Measurements from ENCODE around the gene FGR.

Gene FGR

GRCh38 chr1:27655151-27655937 is 20.4 kb upstream of the FGR start:
- no peak overlapping the region for H3K4me3 Mint-ChIP-seq
- no peak for TF ChIP-seq CTCF (IDR thresholded peaks at IDR 0.05)
- no peaks in the 10 kb centered on the region for H3K9me3 Mint-ChIP-seq
- DNase-seq, result peak; percentile 37
- no peaks in the 10 kb centered on the region for H3K36me3 Mint-ChIP-seq (ENCODE audit: low read depth)
- no peaks in the 10 kb centered on the region for H3K27me3 Mint-ChIP-seq (ENCODE audit: low read depth, poor library complexity)
- H3K4me1 Mint-ChIP-seq, result peaks cover 44% of the 10 kb centered on the region
- H3K27ac Mint-ChIP-seq, result peak overlapping the region; percentile 96

- H3K27ac Mint-ChIP-seq, result no peak overlapping the region
Observed at GRCh38 chr1:27652111-27652864, 17.3 kb upstream of the FGR start.

GRCh38 chr1:27650539-27651175 is 15.7 kb upstream of the FGR start:
- Mint-ChIP-seq H3K9me3 (no peaks in the 10 kb centered on the region), H3K27me3 (ENCODE audit: low read depth, poor library complexity) (peaks cover 8% of the 10 kb centered on the region), H3K4me3 (no peak overlapping the region), H3K4me1 (peaks cover 39% of the 10 kb centered on the region), H3K36me3 (ENCODE audit: low read depth) (no peaks in the 10 kb centered on the region), H3K27ac (peak overlapping the region; percentile 83)
- no peak for TF ChIP-seq CTCF (IDR thresholded peaks at IDR 0.05)
- no peak for DNase-seq

More at GRCh38 chr1:27652111-27652864, 17.3 kb upstream of the FGR start:
- Mint-ChIP-seq H3K4me1 (peaks cover 40% of the 10 kb centered on the region), H3K4me3 (no peak overlapping the region), H3K9me3 (no peaks in the 10 kb centered on the region), H3K36me3 (ENCODE audit: low read depth) (no peaks in the 10 kb centered on the region), H3K27me3 (ENCODE audit: low read depth, poor library complexity) (no peaks in the 10 kb centered on the region)
- no peak for DNase-seq
- no peak for TF ChIP-seq CTCF (IDR thresholded peaks at IDR 0.05)

- no peak for TF ChIP-seq CTCF (IDR thresholded peaks at IDR 0.05)
- Mint-ChIP-seq H3K4me1 (peaks cover 34% of the 10 kb centered on the region), H3K27ac (peak overlapping the region; percentile 22), H3K36me3 (ENCODE audit: low read depth) (no peaks in the 10 kb centered on the region), H3K9me3 (no peaks in the 10 kb centered on the region), H3K27me3 (ENCODE audit: low read depth, poor library complexity) (peaks cover 10% of the 10 kb centered on the region), H3K4me3 (no peak overlapping the region)
- no peak for DNase-seq
Observed at GRCh38 chr1:27650171-27650538, 15.2 kb upstream of the FGR start.

GRCh38 chr1:27649306-27649635 is 14.3 kb upstream of the FGR start:
- peaks cover 10% of the 10 kb centered on the region for H3K27me3 Mint-ChIP-seq (ENCODE audit: low read depth, poor library complexity)
- no peak for TF ChIP-seq CTCF (IDR thresholded peaks at IDR 0.05)
- no peak overlapping the region for H3K4me3 Mint-ChIP-seq
- H3K4me1 Mint-ChIP-seq, result peaks cover 28% of the 10 kb centered on the region
- no peak for DNase-seq
- no peaks in the 10 kb centered on the region for H3K9me3 Mint-ChIP-seq
- peak overlapping the region; percentile 90 for H3K27ac Mint-ChIP-seq
- H3K36me3 Mint-ChIP-seq (ENCODE audit: low read depth), result no peaks in the 10 kb centered on the region
